Trophoblast cell (in vitro differentiated cells and primary cell): ENCODE data around the gene ADAM30.

Experiments
- DNase-seq, 2 donors: peaks; one replicate each; pipeline ENCODE4 v3.0.0-alpha.2; 2016
- H2AFZ ChIP-seq: 2 replicates; pipeline ENCODE4 v1.6.1; 2013; ENCODE audit warnings: low read length, moderate library complexity, mild to moderate bottlenecking; ENCODE audit not compliant: insufficient read depth, poor library complexity
- H2AK5ac ChIP-seq: 2 replicates; pipeline ENCODE4 v1.6.1; 2013; ENCODE audit warnings: mild to moderate bottlenecking, low read length
- H2BK120ac ChIP-seq: 2 replicates; pipeline ENCODE4 v1.6.1; 2013; ENCODE audit warnings: low read length, mild to moderate bottlenecking, moderate library complexity; ENCODE audit not compliant: insufficient read depth, poor library complexity
- H2BK12ac ChIP-seq: 2 replicates; pipeline ENCODE4 v1.6.1; 2013; ENCODE audit warnings: mild to moderate bottlenecking, low read length, moderate library complexity
- H2BK5ac ChIP-seq: 2 replicates; pipeline ENCODE4 v1.6.1; 2013; ENCODE audit warnings: low read length, low read depth, moderate library complexity, mild to moderate bottlenecking; ENCODE audit not compliant: poor library complexity
- H3K14ac ChIP-seq: 2 replicates; pipeline ENCODE4 v1.6.1; 2013; ENCODE audit warnings: mild to moderate bottlenecking, low read length
- H3K18ac ChIP-seq: 2 replicates; pipeline ENCODE4 v1.6.1; 2013; ENCODE audit warnings: mild to moderate bottlenecking, low read length
- H3K23ac ChIP-seq: 2 replicates; pipeline ENCODE4 v1.6.1; 2013; ENCODE audit warnings: low read length
- H3K27ac ChIP-seq: 2 replicates; pipeline ENCODE4 v1.5.1; 2013; ENCODE audit warnings: low read depth, mild to moderate bottlenecking, inconsistent platforms, low read length, moderate library complexity
- H3K27me3 ChIP-seq: 2 replicates; pipeline ENCODE4 v1.6.1; 2013; ENCODE audit warnings: inconsistent platforms, mild to moderate bottlenecking, low read length, moderate library complexity; ENCODE audit not compliant: insufficient read depth
- H3K36me3 ChIP-seq, 2 experiments: 1 replicate in 1 of 2; 2 replicates in 1 of 2; pipeline ENCODE4 v1.6.1; 2013; ENCODE audit warnings: low read length in 2 of 2, mild to moderate bottlenecking in 2 of 2, moderate library complexity in 1 of 2; ENCODE audit not compliant: insufficient read depth in 2 of 2, control insufficient read depth in 1 of 2
- H3K4ac ChIP-seq: 2 replicates; pipeline ENCODE4 v1.6.1; 2013; ENCODE audit warnings: low read depth, mild to moderate bottlenecking, low read length, moderate library complexity
- H3K4me1 ChIP-seq, 2 experiments: 1 replicate in 1 of 2; 2 replicates in 1 of 2; pipeline ENCODE4 v1.6.1; 2013; ENCODE audit warnings: low read length in 2 of 2, mild to moderate bottlenecking in 2 of 2, moderate library complexity in 1 of 2; ENCODE audit not compliant: insufficient read depth in 2 of 2, control insufficient read depth in 1 of 2
- H3K4me2 ChIP-seq: 2 replicates; pipeline ENCODE4 v1.6.1; 2013; ENCODE audit warnings: inconsistent platforms, mild to moderate bottlenecking, low read length, moderate library complexity
- H3K4me3 ChIP-seq: 2 replicates; pipeline ENCODE4 v1.5.1; 2013; ENCODE audit warnings: mild to moderate bottlenecking, low read depth, low read length, inconsistent platforms
- H3K79me1 ChIP-seq: one replicate; pipeline ENCODE4 v1.6.1; 2013; ENCODE audit warnings: low read length
- H3K79me2 ChIP-seq: 2 replicates; pipeline ENCODE4 v1.6.1; 2013; ENCODE audit warnings: low read length, mild to moderate bottlenecking; ENCODE audit not compliant: control insufficient read depth, insufficient read depth, poor library complexity
- H3K9ac ChIP-seq: 2 replicates; pipeline ENCODE4 v1.6.1; 2013; ENCODE audit warnings: mild to moderate bottlenecking, low read length
- H3K9me3 ChIP-seq: 2 replicates; pipeline ENCODE4 v1.6.1; 2013; ENCODE audit warnings: low read depth, mild to moderate bottlenecking, control low read depth, inconsistent platforms, low read length; ENCODE audit not compliant: insufficient read depth
- H4K12ac ChIP-seq: 2 replicates; pipeline ENCODE4 v1.6.1; 2013; ENCODE audit warnings: low read depth, mild to moderate bottlenecking, low read length, moderate library complexity
- H4K8ac ChIP-seq: 2 replicates; pipeline ENCODE4 v1.6.1; 2013; ENCODE audit warnings: low read depth, mild to moderate bottlenecking, low read length, moderate library complexity
- H4K91ac ChIP-seq: one replicate; pipeline ENCODE4 v1.6.1; 2013; ENCODE audit warnings: low read depth, mild to moderate bottlenecking, low read length, moderate library complexity
- WGBS: extraction: QIAGEN DNeasy Blood & Tissue Kit; methylation state at CpG from one replicate; pipeline ENCODE4 v1.1.7; 2013; ENCODE audit warnings: missing lambda C conversion rate; ENCODE audit not compliant: insufficient read length, insufficient coverage; ENCODE audit errors: extremely low coverage; 5-methylcytosine and 5-hydroxymethylcytosine counted together

Gene ADAM30

DNA sequence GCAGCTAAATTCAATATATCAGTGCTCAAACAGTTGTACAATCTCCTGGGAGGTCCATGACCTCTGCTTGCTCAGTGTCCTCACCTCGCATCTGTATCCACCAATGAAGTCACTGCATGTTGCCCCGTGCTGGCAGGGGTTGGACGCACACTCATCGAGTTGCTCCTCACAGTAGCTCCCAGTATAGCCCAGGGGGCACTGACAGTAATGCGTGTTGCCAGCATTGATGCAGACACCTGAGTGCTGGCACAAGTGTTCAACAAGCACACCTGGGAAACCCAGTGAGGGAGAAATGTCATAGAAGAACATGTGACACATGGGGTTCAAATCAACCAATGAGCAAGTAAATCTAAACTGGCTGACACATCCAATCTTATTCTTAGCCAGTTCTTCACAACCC lies 40.9 kb upstream of the ADAM30 start:
- Histone ChIP-seq H3K9ac (no peak overlapping the region), H2BK120ac (no peak overlapping the region), H3K4me1 (peaks cover 0 to 2% of the 10 kb centered on the region in 2 experiments), H3K4ac (no peak overlapping the region), H2AK5ac (no peak overlapping the region), H3K79me1 (no peaks in the 10 kb centered on the region), H2BK12ac (no peak overlapping the region), H3K4me2 (no peak overlapping the region), H3K27me3 (no peaks in the 10 kb centered on the region), H3K4me3 (no peak overlapping the region), H3K36me3 (peaks cover 13 to 30% of the 10 kb centered on the region in 2 experiments), H2BK5ac (no peak overlapping the region), H3K9me3 (no peaks in the 10 kb centered on the region), H3K14ac (no peak overlapping the region), H4K8ac (no peak overlapping the region), H3K23ac (no peak overlapping the region), H2AFZ (no peak overlapping the region), H3K79me2 (no peaks in the 10 kb centered on the region), H3K27ac (no peak overlapping the region), H4K91ac (no peak overlapping the region), H4K12ac (no peak overlapping the region), H3K18ac (no peak overlapping the region)
- DNase-seq = no peak
- WGBS = no CpG with 5 or more reads among the region's 5 CpGs

DNA sequence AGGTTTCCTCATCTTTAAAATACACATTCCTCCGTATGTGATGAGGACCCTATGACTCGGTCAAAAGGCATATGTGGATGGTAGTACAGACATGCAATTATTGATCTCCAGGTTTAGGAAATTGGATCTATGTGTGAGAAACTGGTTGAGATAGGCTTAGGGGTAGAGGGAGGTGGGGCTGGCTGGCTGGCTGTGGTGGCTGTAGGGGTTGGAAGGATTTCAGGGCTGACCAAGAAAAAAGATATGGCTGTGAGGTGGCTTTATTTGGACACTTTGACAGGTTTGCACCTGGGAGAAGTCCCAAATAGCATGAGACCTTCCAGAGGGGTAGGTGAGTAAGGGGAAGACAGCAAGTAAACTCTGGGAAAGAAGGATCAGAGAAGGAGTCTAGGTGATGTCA lies 39.6 kb upstream of the ADAM30 start:
- Histone ChIP-seq H3K23ac (no peak overlapping the region), H4K8ac (no peak overlapping the region), H3K4me1 (peaks cover 0 to 2% of the 10 kb centered on the region in 2 experiments), H3K79me1 (no peaks in the 10 kb centered on the region), H3K27ac (no peak overlapping the region), H3K79me2 (no peaks in the 10 kb centered on the region), H2AFZ (no peak overlapping the region), H4K12ac (no peak overlapping the region), H3K36me3 (peaks cover 11 to 26% of the 10 kb centered on the region in 2 experiments), H2BK120ac (no peak overlapping the region), H3K4me2 (no peak overlapping the region), H3K18ac (no peak overlapping the region), H2AK5ac (no peak overlapping the region), H3K9me3 (no peaks in the 10 kb centered on the region), H3K4me3 (no peak overlapping the region), H2BK12ac (no peak overlapping the region), H3K9ac (no peak overlapping the region), H3K4ac (no peak overlapping the region), H2BK5ac (no peak overlapping the region), H3K14ac (no peak overlapping the region), H4K91ac (no peak overlapping the region), H3K27me3 (no peaks in the 10 kb centered on the region)
- WGBS = no CpG with 5 or more reads among the region's 2 CpGs
- DNase-seq = no peak

DNA sequence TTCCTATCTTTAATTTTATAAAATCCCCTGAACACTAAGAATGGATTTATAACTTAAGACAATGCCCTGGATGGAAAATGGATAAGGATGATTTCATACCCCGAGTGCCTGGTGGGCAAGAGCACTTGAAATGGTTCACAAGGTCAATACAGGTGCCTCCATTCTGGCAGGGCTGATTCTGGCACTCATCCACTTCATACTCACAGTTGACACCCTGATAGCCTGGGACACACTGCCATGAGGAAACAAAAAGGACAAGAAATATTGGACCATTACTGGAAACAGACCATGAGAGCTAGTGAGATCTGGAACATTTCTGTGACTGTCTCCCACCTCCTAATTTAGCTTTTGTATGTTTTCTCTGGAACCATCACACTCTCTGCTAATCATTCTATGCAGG lies 39.1 kb upstream of the ADAM30 start:
- Histone ChIP-seq H3K23ac (no peak overlapping the region), H2BK5ac (no peak overlapping the region), H4K91ac (no peak overlapping the region), H3K27me3 (no peaks in the 10 kb centered on the region), H2BK12ac (no peak overlapping the region), H2AFZ (no peak overlapping the region), H4K12ac (no peak overlapping the region), H4K8ac (no peak overlapping the region), H3K4ac (no peak overlapping the region), H3K36me3 (peaks cover 11 to 24% of the 10 kb centered on the region in 2 experiments), H2AK5ac (no peak overlapping the region), H3K9ac (no peak overlapping the region), H3K14ac (no peak overlapping the region), H3K4me2 (no peak overlapping the region), H3K18ac (no peak overlapping the region), H2BK120ac (no peak overlapping the region), H3K79me2 (no peaks in the 10 kb centered on the region), H3K4me1 (peaks cover 0 to 2% of the 10 kb centered on the region in 2 experiments), H3K27ac (no peak overlapping the region), H3K9me3 (no peaks in the 10 kb centered on the region), H3K4me3 (no peak overlapping the region), H3K79me1 (no peaks in the 10 kb centered on the region)
- no peak for DNase-seq
- WGBS = no CpG with 5 or more reads among the region's 1 CpG

DNA sequence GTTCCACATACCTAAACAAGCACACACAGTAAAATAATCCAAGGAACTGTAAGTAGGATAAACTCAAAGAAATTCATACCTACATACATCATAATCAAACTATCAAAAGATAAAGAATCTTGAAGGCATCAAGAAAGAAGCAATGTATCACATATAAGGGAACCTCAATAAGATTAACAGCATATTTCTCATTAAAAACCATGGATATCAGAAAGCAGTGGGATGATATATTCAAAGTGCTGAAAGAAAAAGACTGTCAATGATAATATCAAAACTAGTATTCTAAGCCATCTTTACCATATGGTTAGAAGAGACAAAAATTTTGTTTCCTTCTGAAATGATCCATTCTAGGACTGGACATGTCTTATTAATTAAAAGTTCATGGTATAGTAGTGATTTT lies 37.1 kb upstream of the ADAM30 start:
- Histone ChIP-seq H3K14ac (no peak overlapping the region), H2AK5ac (no peak overlapping the region), H3K18ac (no peak overlapping the region), H4K8ac (no peak overlapping the region), H3K27me3 (no peaks in the 10 kb centered on the region), H3K4ac (no peak overlapping the region), H3K9me3 (no peaks in the 10 kb centered on the region), H3K36me3 (peaks cover 13 to 23% of the 10 kb centered on the region in 2 experiments), H3K27ac (no peak overlapping the region), H2BK5ac (no peak overlapping the region), H3K4me1 (peaks cover 0 to 2% of the 10 kb centered on the region in 2 experiments), H3K4me3 (no peak overlapping the region), H4K91ac (no peak overlapping the region), H4K12ac (no peak overlapping the region), H2BK120ac (no peak overlapping the region), H2AFZ (no peak overlapping the region), H3K23ac (no peak overlapping the region), H2BK12ac (no peak overlapping the region), H3K4me2 (no peak overlapping the region), H3K79me2 (no peaks in the 10 kb centered on the region), H3K9ac (no peak overlapping the region), H3K79me1 (no peaks in the 10 kb centered on the region)
- DNase-seq = no peak
